HG03135 (cell line): ENCODE measurements around the gene SRGAP3.

Source experiments
- ATAC-seq: cut with Tn5 transposase; IDR thresholded peaks from one replicate; pipeline ENCODE4 v1.9.1; 2021; ENCODE audit warnings: mild to moderate bottlenecking, moderate library complexity; ENCODE audit not compliant: unreplicated experiment

SRGAP3 gene

DNA sequence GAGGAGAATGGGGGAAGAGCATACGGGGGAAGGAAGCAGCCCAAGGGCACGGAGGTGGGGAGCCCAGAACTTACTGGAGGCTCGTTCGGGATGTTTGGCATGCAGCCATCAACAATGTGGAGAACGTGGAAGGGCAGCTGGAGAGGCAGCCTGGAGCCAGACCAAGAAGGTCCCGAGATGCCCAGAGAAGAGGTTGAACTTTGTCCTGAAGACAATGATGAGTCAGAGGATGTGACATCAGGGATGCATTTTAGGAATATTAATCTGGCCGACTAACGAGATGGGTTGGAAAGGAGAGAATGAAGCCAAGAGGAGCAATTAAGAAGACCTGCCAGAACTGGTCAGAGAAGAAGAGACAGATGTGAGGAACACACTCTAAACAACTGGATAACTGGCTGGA lies 98.2 kb downstream of the SRGAP3 start:
- ATAC-seq: no peak

- no peak for ATAC-seq
Observed at GRCh38 chr3:9149566-9149965, 99.9 kb downstream of the SRGAP3 start.

- no peak for ATAC-seq
Observed at GRCh38 chr3:9147896-9148266, 101.6 kb downstream of the SRGAP3 start.

GRCh38 chr3:9147215-9147895 lies 102.1 kb downstream of the SRGAP3 start:
- ATAC-seq: peak; percentile 78

- ATAC-seq: peak; percentile 41
Observed at GRCh38 chr3:9146367-9147071, 102.9 kb downstream of the SRGAP3 start.

DNA sequence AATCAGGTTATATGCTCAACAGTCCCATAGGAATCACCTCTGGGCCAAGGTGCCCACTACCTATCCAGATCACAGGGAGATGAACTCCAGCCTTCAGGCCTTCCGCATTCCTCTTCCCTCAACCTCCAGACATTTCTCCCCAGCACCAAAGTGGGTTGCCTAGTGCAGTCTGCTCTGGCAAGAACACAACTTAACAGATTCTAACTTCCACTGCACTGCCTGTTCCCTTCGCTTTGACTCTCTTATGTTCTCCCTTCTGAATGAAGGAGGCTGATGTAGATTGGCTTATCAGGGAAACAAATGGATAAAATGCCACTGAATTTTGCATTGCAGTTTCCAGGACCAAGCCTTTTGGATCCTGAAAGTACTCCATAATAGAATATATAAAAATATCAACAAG lies 106.3 kb downstream of the SRGAP3 start:
- no peak for ATAC-seq

DNA sequence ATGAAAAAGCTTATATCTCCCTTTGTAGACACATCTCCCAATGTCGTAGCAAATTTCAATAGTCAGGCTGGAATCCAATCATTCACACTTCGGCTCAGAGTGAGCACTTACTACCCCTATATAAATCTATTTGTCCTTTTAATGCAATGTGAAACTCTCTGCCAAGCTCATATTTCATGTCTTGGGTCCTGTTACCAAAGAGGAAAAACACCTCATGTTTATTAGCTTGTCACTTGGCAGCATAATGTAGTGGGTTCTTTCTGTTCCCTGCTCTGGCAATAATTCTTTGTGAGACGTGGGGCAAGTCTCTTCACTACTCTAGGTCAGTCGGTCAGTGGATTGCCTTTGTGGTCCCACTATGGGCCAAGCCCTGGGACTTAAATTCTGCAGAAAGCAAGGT lies 107.1 kb downstream of the SRGAP3 start:
- ATAC-seq: no peak

GRCh38 chr3:9141928-9142289 lies 107.5 kb downstream of the SRGAP3 start:
- no peak for ATAC-seq

DNA sequence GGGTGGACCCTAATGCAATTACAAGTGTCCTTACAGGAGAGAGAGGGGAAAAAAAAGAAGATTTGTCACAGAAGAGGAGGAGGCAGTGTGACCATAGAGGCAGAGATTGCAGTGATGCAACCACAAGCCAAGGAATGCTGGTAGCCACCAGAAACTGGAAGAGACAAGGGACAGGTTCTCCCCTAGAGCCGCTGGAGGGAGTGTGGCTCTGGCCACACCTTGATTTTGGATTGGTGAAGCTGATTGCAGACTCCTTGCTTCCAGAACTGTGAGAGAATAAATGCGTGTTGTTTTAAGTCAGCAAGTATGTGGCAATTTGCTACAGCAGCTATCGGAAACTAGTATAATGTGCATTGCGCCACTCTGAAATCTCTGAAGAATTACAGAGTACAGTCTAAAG lies 110.1 kb downstream of the SRGAP3 start:
- no peak for ATAC-seq

- ATAC-seq: no peak
Observed at GRCh38 chr3:9137676-9138075, 111.8 kb downstream of the SRGAP3 start.

GRCh38 chr3:9136746-9137465 lies 112.5 kb downstream of the SRGAP3 start:
- ATAC-seq: no peak

- ATAC-seq: no peak
Observed at GRCh38 chr3:9135930-9136525, 113.4 kb downstream of the SRGAP3 start.

DNA sequence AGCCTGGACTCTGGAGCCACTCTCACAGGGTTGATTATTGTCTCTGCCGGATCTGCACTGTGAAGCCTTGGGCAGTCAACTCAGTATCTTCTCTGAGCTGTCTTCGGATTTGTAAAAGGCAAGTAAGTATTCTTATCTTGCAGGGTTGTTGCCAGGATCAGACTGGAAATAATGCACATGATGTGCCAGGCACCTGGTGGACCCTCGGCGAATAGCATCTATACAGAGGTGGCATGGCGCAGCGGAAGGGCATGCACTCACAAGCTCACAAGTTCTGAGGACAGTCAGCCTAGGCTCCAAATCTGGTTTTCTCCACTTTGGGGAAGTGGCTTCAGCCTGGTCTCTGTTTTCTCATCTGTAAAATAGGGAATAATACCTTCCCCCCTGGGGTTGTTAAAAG lies 113.9 kb downstream of the SRGAP3 start:
- ATAC-seq: no peak

DNA sequence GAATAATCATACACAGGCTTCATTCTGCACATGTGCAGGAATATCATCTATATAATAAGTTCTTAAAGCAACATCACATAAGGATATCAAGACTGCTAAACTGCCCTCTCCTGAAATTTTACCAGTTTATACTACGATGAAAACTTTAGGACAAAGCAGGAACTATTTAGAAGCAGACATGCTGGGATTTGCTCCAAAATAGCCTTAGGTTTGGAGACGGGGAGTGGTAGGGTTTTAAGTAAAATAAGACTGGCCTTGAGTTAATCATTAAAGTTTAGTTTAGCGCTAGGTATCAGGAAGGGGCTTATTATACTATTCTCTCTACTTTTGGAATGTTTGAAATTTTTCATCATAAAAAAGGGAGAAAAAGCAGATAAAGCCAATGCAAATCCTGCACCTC lies 115.8 kb downstream of the SRGAP3 start:
- no peak for ATAC-seq

DNA sequence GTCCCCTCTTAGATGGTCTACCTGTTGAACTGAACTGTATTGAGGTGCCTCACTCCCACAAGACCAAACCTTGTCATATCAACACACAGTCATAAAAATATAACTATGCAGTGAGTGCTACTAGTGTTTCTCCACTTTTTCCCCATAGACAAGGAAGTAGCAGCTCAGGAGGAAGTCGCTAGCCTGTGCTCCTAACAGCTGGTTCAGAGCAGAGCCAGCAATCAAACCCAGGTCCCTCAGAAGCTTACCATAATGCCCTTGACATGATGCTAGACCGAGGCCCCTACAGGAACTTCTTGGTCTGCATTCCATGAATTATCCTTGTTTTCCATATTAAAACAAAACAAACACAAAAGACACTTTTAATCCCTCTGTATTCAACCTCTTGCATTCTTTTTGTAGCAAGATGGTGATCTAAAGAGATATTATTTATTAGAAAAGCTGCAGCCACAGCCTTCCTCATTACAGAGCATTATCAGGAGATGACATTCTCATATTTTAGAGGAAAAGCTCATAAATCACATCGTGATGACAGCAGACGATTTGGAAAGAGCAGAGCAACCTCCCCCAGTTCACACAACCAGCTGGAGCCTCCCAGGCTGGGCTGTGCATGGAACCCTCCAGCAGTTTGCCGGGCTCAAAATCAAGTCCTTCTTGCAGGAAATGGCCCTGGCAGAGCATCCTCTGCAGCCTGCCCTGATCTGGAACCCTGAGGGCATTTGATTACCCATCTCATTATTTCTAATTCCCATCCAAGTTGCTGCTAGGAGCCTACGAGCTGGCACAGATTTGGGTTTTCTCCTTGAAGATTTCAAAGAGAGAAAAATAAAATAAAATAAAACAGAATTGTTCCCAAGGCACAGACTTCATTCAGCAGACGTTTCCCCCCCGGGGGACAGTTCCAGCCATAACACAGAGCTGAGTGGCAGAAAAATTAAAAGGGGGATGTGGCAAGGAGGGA lies 118.8 kb downstream of the SRGAP3 start:
- ATAC-seq: no peak

DNA sequence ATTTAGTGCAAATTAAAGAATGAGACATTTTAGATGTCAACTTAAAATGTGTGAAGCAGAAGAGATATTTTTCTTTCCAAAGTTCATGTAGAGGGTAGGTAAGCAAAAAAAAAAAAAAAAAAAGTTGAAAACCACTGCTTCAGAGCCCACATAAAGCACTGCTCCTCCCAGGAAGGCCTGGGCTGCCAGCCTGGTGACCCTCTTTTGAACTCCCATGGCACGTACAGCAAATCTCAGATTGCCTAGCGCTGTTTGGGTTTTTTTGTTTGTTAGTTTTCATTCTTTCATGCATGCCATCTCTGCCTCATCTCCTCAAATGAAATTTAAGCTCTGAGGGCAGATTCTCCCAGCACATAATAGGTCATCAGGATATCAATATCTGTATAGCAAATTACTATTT lies 120.1 kb downstream of the SRGAP3 start:
- no peak for ATAC-seq

- no peak for ATAC-seq
Observed at GRCh38 chr3:9125278-9125951, 124.0 kb downstream of the SRGAP3 start.

DNA sequence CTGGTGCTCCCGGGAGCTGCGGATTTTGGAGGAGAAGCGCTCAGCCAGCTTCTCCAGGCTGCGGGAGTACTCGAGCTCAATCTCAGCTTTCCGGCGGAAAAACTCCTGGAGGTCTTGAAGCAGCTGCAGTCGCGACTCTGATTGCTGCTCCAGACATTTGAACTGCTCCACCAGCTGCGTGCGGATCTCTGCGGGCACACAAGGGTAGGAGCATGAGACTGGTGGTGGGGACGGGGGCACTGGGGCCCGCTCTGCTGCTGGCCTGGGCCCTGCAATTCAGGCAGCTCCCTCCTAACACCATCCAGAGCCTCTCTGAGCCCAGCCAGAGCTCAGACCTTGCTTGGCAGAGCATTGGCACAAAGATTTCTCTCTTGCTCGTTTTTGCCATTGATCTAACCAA lies 124.7 kb downstream of the SRGAP3 start:
- ATAC-seq: no peak

- no peak for ATAC-seq
Observed at GRCh38 chr3:9123840-9124239, 125.6 kb downstream of the SRGAP3 start.

GRCh38 chr3:9122732-9123364 lies 126.6 kb downstream of the SRGAP3 start:
- no peak for ATAC-seq
